AG04449 (cell line): ENCODE measurements around the gene TRABD2B.

Experiments
- CTCF ChIA-PET: fragments of 350-600 bp; formaldehyde crosslinking; extraction: SDS; loops from one replicate; lab custom pipeline; 2021; ENCODE audit warnings: antibody characterized with exemption; lab: Yijun Ruan, JAX
- POLR2A ChIA-PET: fragments of 400-600, 350-600 bp; formaldehyde crosslinking; extraction: SDS; loops from one replicate; lab custom pipeline; 2020; ENCODE audit warnings: antibody characterized with exemption, inconsistent platforms; lab: Yijun Ruan, JAX
- DNase-seq: peaks from one replicate; pipeline ENCODE4 v3.0.0-alpha.2; 2010; ENCODE audit warnings: low read depth, low spot score
- H3K4me3 ChIP-seq: 2 replicates; pipeline ENCODE4 v1.5.1; 2011; ENCODE audit warnings: low read depth, mild to moderate bottlenecking, control low read depth, low read length
- TF ChIP-seq, protein P1 (sequence below): IDR thresholded peaks from one replicate; pipeline ENCODE4 v1.5.1; 2011; ENCODE audit warnings: mild to moderate bottlenecking, moderate library complexity, low read length, control low read depth, inconsistent platforms; ENCODE audit not compliant: insufficient read depth; ENCODE audit errors: missing control alignments

The TRABD2B gene

GRCh38 chr1:47810964-47811682 lies 186.1 kb downstream of the TRABD2B start:
- CTCF ChIA-PET: no interaction called here
- POLR2A ChIA-PET: no interaction called here
- no peak for DNase-seq
- TF ChIP-seq, protein P1, sequence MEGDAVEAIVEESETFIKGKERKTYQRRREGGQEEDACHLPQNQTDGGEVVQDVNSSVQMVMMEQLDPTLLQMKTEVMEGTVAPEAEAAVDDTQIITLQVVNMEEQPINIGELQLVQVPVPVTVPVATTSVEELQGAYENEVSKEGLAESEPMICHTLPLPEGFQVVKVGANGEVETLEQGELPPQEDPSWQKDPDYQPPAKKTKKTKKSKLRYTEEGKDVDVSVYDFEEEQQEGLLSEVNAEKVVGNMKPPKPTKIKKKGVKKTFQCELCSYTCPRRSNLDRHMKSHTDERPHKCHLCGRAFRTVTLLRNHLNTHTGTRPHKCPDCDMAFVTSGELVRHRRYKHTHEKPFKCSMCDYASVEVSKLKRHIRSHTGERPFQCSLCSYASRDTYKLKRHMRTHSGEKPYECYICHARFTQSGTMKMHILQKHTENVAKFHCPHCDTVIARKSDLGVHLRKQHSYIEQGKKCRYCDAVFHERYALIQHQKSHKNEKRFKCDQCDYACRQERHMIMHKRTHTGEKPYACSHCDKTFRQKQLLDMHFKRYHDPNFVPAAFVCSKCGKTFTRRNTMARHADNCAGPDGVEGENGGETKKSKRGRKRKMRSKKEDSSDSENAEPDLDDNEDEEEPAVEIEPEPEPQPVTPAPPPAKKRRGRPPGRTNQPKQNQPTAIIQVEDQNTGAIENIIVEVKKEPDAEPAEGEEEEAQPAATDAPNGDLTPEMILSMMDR: no peak
- no peak overlapping the region for H3K4me3 ChIP-seq

- H3K4me3 ChIP-seq: no peak overlapping the region
- POLR2A ChIA-PET: no interaction called here
- TF ChIP-seq, protein P1: no peak
- DNase-seq: no peak
- CTCF ChIA-PET: no interaction called here
These were observed 187.7 kb downstream of the TRABD2B start for GRCh38 chr1:47809301-47810084.

- ChIA-PET POLR2A (no interaction called here), CTCF (no interaction called here)
- TF ChIP-seq, protein P1: no peak
- DNase-seq: no peak
- no peak overlapping the region for H3K4me3 ChIP-seq
These were observed 188.6 kb downstream of the TRABD2B start for GRCh38 chr1:47808612-47809011.

DNA sequence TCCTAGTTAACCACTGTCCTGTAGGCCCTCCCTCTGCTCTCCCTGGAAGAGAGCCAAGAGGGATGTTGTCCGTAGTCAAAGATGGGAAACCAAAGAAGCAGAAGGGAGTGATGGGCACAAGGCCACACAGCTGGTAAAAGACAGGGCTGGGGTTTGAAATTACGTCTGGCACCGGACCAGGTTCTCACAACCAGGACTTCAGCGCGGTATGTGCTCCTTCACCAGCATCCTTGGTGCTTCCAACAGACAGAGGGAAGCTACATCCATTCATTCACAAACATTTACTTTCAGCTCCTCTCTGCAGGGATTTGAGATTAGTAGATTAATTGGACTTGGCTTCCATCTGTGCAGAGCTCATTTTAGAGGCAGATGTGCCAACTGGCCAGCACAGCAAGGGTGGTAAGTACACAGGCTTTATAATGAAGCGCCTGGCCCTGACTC lies 191.2 kb downstream of the TRABD2B start:
- DNase-seq: no peak

DNA sequence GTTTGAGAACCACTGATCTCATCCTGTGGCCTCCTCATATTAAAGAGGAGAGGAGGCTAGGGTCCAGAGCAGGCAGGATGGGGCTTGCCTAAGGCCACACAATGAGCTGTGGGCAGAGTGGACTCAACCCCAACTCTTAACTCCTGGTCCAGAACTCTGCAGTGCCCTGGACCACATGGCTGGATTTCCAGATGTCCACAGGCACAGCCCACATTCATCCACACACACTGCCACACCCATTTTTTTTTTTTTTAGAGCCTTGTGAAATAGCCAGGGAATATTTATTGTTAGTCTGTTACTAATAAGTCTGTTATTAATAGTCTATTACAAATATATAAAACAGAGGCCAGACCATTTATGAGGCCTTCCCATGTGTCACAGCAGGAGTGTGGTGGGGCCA lies 192.2 kb downstream of the TRABD2B start:
- H3K4me3 ChIP-seq: no peak overlapping the region
- ChIA-PET CTCF (no interaction called here), POLR2A (no interaction called here)
- no peak for DNase-seq
- TF ChIP-seq, protein P1: no peak

More for the DNA sequence above, 191.2 kb downstream of the TRABD2B start:
- H3K4me3 ChIP-seq: no peak overlapping the region
- ChIA-PET CTCF (no interaction called here), POLR2A (no interaction called here)
- TF ChIP-seq, protein P1: no peak
